Panc1 (cell line): Measurements from ENCODE around the gene MEOX2.

Experiments
- CTCF ChIP-seq: fragments of 450-650 bp; IDR thresholded peaks from 2 replicates; pipeline ENCODE4 v1.5.1; 2017; ENCODE audit warnings: mild to moderate bottlenecking
- POLR2AphosphoS5 ChIP-seq: IDR thresholded peaks from 2 replicates; pipeline ENCODE4 v1.6.1; 2012; ENCODE audit warnings: mild to moderate bottlenecking, low read depth, low read length, moderate library complexity
- SIN3A ChIP-seq: IDR thresholded peaks from 2 replicates; pipeline ENCODE4 v1.6.1; 2012; ENCODE audit warnings: low read depth, mild to moderate bottlenecking, low read length, moderate library complexity, borderline replicate concordance; ENCODE audit not compliant: insufficient read depth
- TCF7L2 ChIP-seq: IDR thresholded peaks from 2 replicates; pipeline ENCODE4 v1.6.1; 2011; ENCODE audit warnings: mild to moderate bottlenecking, low read depth, low read length, inconsistent platforms

- TF ChIP-seq POLR2AphosphoS5: no peak
- no peak for TF ChIP-seq CTCF
- TF ChIP-seq SIN3A: no peak
- no peak for TF ChIP-seq TCF7L2
Observed at GRCh38 chr7:15604166-15604565, 82.3 kb downstream of the MEOX2 start.
